KMS-11 (cell line): ENCODE results near the gene NKX2-1.

ENCODE experiments used
- H2AFZ ChIP-seq: fragments of 200-600 bp; sonication (generic); 2 replicates; pipeline ENCODE4 v1.6.1; 2016; ENCODE audit warnings: antibody characterized with exemption, mixed run types, low read depth
- H3K27ac ChIP-seq: fragments of 200-600 bp; sonication (generic); 2 replicates; pipeline ENCODE4 v1.6.1; 2016; ENCODE audit warnings: mild to moderate bottlenecking, mixed run types
- H3K27me3 ChIP-seq: fragments of 200-600 bp; sonication (generic); 2 replicates; pipeline ENCODE4 v1.6.1; 2017; ENCODE audit warnings: mild to moderate bottlenecking, low read depth, mixed run types, moderate library complexity; ENCODE audit not compliant: insufficient read depth
- H3K36me3 ChIP-seq: fragments of 200-600 bp; sonication (generic); 2 replicates; pipeline ENCODE4 v1.6.1; 2017; ENCODE audit warnings: mild to moderate bottlenecking, mixed run types; ENCODE audit not compliant: insufficient read depth
- H3K4me1 ChIP-seq: fragments of 200-600 bp; sonication (generic); 2 replicates; pipeline ENCODE4 v1.6.1; 2016; ENCODE audit warnings: mild to moderate bottlenecking, low read depth, mixed run types; ENCODE audit not compliant: poor library complexity, severe bottlenecking
- H3K4me2 ChIP-seq: fragments of 200-600 bp; sonication (generic); 2 replicates; pipeline ENCODE4 v1.7.0; 2016; ENCODE audit warnings: mild to moderate bottlenecking, mixed run types
- H3K4me3 ChIP-seq: fragments of 200-600 bp; sonication (generic); IDR thresholded peaks from 2 replicates; pipeline ENCODE4 v1.6.1; 2017; ENCODE audit warnings: low read depth, low read length, mixed read lengths; ENCODE audit not compliant: insufficient read depth
- H3K79me2 ChIP-seq: fragments of 200-600 bp; sonication (generic); 2 replicates; pipeline ENCODE4 v1.6.1; 2016; ENCODE audit warnings: low read depth, mixed run types; ENCODE audit not compliant: insufficient read depth
- H3K9ac ChIP-seq: fragments of 200-600 bp; sonication (generic); 2 replicates; pipeline ENCODE4 v1.6.1; 2016; ENCODE audit warnings: mild to moderate bottlenecking, mixed run types
- H4K20me1 ChIP-seq: fragments of 200-600 bp; sonication (generic); 2 replicates; pipeline ENCODE4 v1.6.1; 2016; ENCODE audit warnings: mild to moderate bottlenecking, mixed run types; ENCODE audit not compliant: insufficient read depth
- TF ChIP-seq, protein P1 (sequence below): fragments of 200-600 bp; sonication (generic); conservative IDR thresholded peaks from 2 replicates; pipeline ENCODE4 v1.6.1; 2017; ENCODE audit warnings: low read depth, mild to moderate bottlenecking, antibody characterized with exemption, low read length, moderate library complexity, mixed read lengths

Gene NKX2-1

DNA sequence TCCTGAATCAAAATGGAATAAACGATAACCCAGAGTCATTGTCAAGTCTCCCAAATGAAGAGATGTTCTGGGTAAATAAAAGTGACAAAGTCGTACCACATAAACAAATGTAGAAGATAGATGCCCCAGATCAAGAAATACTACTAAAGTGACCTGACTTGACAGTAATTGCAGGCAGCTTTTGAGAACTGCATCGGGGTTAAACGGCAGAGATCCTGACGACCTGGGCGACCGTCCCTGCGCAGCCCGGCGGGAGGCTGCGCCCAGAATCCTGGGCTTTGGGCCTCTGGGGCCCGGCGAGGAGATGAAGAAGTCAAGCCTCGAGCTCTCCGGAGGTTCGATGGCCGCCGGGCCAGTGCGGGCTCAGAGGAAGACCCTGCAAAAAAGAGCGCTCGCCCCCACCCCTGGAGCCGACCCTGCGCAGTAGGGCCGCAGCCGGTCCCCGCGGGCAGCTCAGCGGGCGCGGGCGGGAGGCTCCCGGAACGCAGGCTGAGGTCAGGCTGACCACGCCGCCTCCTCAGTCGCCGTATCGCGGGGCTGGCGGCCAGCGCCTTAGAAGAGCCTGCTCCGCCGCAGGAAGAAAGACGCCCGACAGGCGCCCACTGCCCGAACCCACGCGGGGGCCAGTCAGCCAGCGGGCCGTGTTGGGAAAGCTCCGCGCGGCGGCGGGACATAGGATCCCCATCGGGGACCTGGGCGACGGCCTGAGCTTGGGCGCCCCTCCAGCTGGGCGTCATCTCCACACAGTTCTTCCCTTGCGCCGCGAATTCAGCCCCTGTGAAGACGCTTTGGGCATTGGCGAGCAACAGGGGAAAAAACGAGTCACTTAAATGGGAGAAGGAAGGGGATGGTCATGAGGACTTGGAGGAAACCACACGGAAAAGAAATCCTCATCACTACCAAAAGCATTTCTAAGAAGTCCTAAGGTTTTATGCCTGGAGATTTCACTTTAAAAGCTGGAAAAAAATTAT lies 16.0 kb downstream of the NKX2-1 start:
- no peak overlapping the region for H3K4me3 ChIP-seq
- H3K27me3 ChIP-seq = no peaks in the 10 kb centered on the region
- no peaks in the 10 kb centered on the region for H4K20me1 ChIP-seq
- no peak overlapping the region for H3K9ac ChIP-seq
- H3K36me3 ChIP-seq = no peaks in the 10 kb centered on the region
- H3K79me2 ChIP-seq = no peaks in the 10 kb centered on the region
- H3K27ac ChIP-seq = no peak overlapping the region
- H3K4me2 ChIP-seq = no peak overlapping the region
- no peak overlapping the region for H2AFZ ChIP-seq
- peaks cover 6% of the 10 kb centered on the region for H3K4me1 ChIP-seq
- TF ChIP-seq, protein P1, sequence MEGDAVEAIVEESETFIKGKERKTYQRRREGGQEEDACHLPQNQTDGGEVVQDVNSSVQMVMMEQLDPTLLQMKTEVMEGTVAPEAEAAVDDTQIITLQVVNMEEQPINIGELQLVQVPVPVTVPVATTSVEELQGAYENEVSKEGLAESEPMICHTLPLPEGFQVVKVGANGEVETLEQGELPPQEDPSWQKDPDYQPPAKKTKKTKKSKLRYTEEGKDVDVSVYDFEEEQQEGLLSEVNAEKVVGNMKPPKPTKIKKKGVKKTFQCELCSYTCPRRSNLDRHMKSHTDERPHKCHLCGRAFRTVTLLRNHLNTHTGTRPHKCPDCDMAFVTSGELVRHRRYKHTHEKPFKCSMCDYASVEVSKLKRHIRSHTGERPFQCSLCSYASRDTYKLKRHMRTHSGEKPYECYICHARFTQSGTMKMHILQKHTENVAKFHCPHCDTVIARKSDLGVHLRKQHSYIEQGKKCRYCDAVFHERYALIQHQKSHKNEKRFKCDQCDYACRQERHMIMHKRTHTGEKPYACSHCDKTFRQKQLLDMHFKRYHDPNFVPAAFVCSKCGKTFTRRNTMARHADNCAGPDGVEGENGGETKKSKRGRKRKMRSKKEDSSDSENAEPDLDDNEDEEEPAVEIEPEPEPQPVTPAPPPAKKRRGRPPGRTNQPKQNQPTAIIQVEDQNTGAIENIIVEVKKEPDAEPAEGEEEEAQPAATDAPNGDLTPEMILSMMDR = no peak

DNA sequence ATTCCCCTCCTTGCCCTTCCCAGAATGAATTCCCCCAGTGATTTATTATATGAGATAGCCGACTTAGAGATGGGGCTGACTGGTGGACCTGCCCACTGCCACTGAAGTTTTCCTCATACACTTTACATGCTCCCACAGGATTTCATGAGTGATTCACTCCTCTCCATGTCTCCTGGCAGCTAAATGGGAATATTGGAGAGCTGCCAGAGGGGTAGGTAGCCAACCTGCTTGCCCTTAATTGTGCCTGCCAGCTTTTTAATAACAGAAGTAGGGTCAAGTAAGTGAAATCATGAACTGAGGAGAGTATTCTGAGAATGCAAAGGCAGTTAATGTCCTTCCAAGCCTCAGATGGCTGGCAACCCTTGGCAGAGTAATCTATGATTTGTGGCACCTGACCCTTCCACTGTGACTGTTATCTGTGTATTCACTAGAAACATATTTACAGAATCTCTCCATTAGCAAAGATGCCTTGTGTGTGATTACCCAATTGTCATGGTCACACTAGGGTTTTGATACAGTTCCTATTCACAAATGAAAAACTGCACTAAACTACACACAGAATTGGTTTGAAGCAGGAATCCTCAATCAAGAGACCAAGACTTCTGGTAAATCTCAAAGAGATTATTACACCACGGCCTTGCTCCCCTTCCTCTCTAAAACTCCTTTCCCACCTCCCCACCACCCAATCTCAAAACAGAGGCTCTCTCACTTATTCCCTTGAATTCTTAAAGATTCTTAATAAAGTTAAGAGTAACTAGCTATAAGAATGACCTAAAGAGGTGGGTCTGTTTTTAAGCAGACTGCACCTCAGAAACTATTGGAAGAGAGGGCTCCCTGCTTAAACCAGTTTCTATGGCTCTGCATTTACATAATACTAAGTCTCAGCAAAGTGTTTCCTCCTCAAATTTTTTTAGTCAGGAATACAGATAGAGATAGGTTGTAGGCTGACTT lies 17.2 kb downstream of the NKX2-1 start:
- Histone ChIP-seq H3K4me3 (no peak overlapping the region), H3K27me3 (no peaks in the 10 kb centered on the region)
- TF ChIP-seq, protein P1 = no peak

DNA sequence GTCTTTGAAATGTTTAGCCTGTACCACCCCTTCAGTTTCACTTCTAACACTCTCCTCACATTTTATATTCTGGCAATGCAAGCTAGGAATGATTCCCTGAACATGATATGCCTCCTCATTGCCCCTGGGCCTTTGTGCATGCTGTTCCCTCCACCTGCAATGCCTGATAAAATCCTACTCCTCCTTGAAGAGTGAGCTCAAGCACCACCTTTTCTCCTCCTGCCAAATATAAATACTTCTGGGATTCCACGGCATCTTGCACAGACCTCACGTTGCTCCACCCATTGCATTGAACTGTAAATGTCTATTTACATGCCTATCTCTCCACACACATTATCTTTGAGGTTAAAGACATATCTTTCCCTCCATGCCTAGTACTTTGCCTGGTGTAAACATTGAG lies 21.1 kb downstream of the NKX2-1 start:
- Histone ChIP-seq H3K9ac (no peak overlapping the region), H3K27me3 (no peaks in the 10 kb centered on the region), H3K36me3 (no peaks in the 10 kb centered on the region), H3K4me3 (no peak overlapping the region), H2AFZ (no peak overlapping the region), H3K27ac (no peak overlapping the region), H4K20me1 (no peaks in the 10 kb centered on the region), H3K79me2 (no peaks in the 10 kb centered on the region), H3K4me1 (no peaks in the 10 kb centered on the region), H3K4me2 (no peak overlapping the region)
- TF ChIP-seq, protein P1 = no peak

More for the DNA sequence above, 17.2 kb downstream of the NKX2-1 start:
- Histone ChIP-seq H3K36me3 (no peaks in the 10 kb centered on the region), H3K79me2 (no peaks in the 10 kb centered on the region), H3K4me2 (no peak overlapping the region), H3K4me1 (peaks cover 6% of the 10 kb centered on the region), H2AFZ (no peak overlapping the region), H3K9ac (no peak overlapping the region), H4K20me1 (no peaks in the 10 kb centered on the region), H3K27ac (no peak overlapping the region)

DNA sequence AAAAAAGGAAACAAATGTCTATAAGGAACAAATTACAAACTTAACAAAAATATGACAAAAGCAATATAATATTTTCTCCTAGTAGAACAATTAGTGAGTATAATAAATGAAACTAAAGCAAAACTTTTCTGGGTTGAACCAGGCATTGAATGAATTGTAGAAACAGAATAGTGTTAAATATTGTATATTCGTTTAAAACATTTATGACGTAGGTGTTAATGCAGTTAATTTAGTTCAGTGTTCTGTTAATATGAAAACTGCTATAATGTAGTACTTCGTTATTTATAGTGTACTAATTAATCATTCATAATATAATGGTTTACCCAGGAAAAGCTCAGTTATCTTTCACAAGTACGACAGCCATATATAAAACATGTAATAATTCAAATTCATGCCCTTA lies 23.7 kb downstream of the NKX2-1 start:
- no peaks in the 10 kb centered on the region for H3K36me3 ChIP-seq
- H3K4me1 ChIP-seq = no peaks in the 10 kb centered on the region
- no peaks in the 10 kb centered on the region for H3K79me2 ChIP-seq
- TF ChIP-seq, protein P1 = no peak
- H4K20me1 ChIP-seq = no peaks in the 10 kb centered on the region
- H3K9ac ChIP-seq = no peak overlapping the region
- H2AFZ ChIP-seq = no peak overlapping the region
- H3K4me3 ChIP-seq = no peak overlapping the region
- H3K27ac ChIP-seq = no peak overlapping the region
- no peak overlapping the region for H3K4me2 ChIP-seq
- no peaks in the 10 kb centered on the region for H3K27me3 ChIP-seq
